Naive thymus-derived CD8-positive, alpha-beta T cell (primary cell): ENCODE results near the gene USP4. TPM values are rescaled to one million over a fixed set of nuclear protein-coding genes. Genes with fewer than 3 reads are reported as not detected.

ENCODE experiments used
- microRNA-seq: library from miRNA; unstranded; fragments of <30 nt; microRNA quantifications from one replicate; pipeline ENCODE4 v1.2.0, GENCODE V29; 2022; ENCODE audit warnings: borderline microRNAs expressed
- polyA plus RNA-seq, 3 donors: library from polyadenylated mRNA; unstranded; fragments of 300-500 nt; fragmentation: Illumina TruSeq; gene quantifications; one replicate each; pipeline ENCODE4 v1.2.3, GENCODE V29; 2021
- total RNA-seq, 8 experiments: library from RNA in 2 of 8; stranded (reverse) in 2 of 8; gene quantifications; one replicate each; pipeline ENCODE4 v1.2.3 and lab custom pipeline; 2021 to 2026

Gene USP4
- total and polyA plus RNA-seq, 5 experiments from 2014 or later, result 49.6 to 118 (median 69.1) TPM

Small RNAs within 50 kb of the gene (microRNA-seq; reads per million reads assigned to microRNA genes)
- gene MIR4271, result not detected

Other genes starting within 250 kb of the USP4 start
- 100 to 1,000 TPM; 194 to 196 TPM for gene QRICH1, start 246.0 kb downstream of the USP4 start, total RNA-seq
- gene QRICH1, start 246.0 kb downstream of the USP4 start, polyA plus RNA-seq, result 10 to 100 TPM; 13.6 to 23.6 (median 21.1) TPM
- 100 to 1,000 TPM; 230 to 246 TPM for gene QARS1, start 235.3 kb downstream of the USP4 start, total RNA-seq
- gene QARS1, start 235.3 kb downstream of the USP4 start, polyA plus RNA-seq, result 100 to 1,000 TPM in 1 of 3 donors, 10 to 100 TPM in 2; 89.1 to 125 (median 94.8) TPM
- 100 to 1,000 TPM in 1 of 2 experiments, 10 to 100 TPM in 1; 99.9 to 108 TPM for gene USP19, start 219.2 kb downstream of the USP4 start, total RNA-seq
- gene USP19, start 219.2 kb downstream of the USP4 start, polyA plus RNA-seq, result 10 to 100 TPM; 19.5 to 42.2 (median 29.2) TPM
- 1 to 10 TPM; 1.0 to 1.2 TPM for gene LAMB2, start 207.0 kb downstream of the USP4 start, total RNA-seq
- gene LAMB2, start 207.0 kb downstream of the USP4 start, polyA plus RNA-seq, result not detected
- 10 to 100 TPM; 44.0 to 44.7 TPM for gene CCDC71, start 173.7 kb downstream of the USP4 start, total RNA-seq
- 1 to 10 TPM; 1.6 to 2.0 (median 1.8) TPM for gene CCDC71, start 173.7 kb downstream of the USP4 start, polyA plus RNA-seq
- 1 to 10 TPM; 7.0 to 7.1 TPM for gene KLHDC8B, start 168.5 kb downstream of the USP4 start, total RNA-seq
- gene KLHDC8B, start 168.5 kb downstream of the USP4 start, polyA plus RNA-seq, result 1 to 10 TPM; 3.6 to 4.9 (median 4.2) TPM
- 10 to 100 TPM; 11.6 to 12.1 TPM for gene C3orf62, start 62.8 kb downstream of the USP4 start, total RNA-seq
- gene C3orf62, start 62.8 kb downstream of the USP4 start, polyA plus RNA-seq, result 1 to 10 TPM in 1 of 3 donors, under 1 TPM in 2; 0.73 to 1.4 (median 0.75) TPM
- 10 to 100 TPM; 73.6 to 83.7 TPM for gene GPX1, start 18.3 kb upstream of the USP4 start, total RNA-seq
- 100 to 1,000 TPM; 149 to 249 (median 224) TPM for gene GPX1, start 18.3 kb upstream of the USP4 start, polyA plus RNA-seq
- gene RHOA, start 71.9 kb upstream of the USP4 start, total RNA-seq, result 100 to 1,000 TPM; 235 to 254 TPM
- gene RHOA, start 71.9 kb upstream of the USP4 start, polyA plus RNA-seq, result 100 to 1,000 TPM; 478 to 683 (median 552) TPM
- 10 to 100 TPM; 34.0 to 34.1 TPM for gene TCTA, start 72.4 kb upstream of the USP4 start, total RNA-seq
- 10 to 100 TPM; 37.6 to 48.8 (median 45.5) TPM for gene TCTA, start 72.4 kb upstream of the USP4 start, polyA plus RNA-seq
- 1 to 10 TPM; 9.4 to 9.9 TPM for gene AMT, start 82.4 kb upstream of the USP4 start, total RNA-seq
- gene AMT, start 82.4 kb upstream of the USP4 start, polyA plus RNA-seq, result 1 to 10 TPM; 1.6 to 3.1 (median 1.9) TPM
- 10 to 100 TPM; 21.6 to 23.0 TPM for gene NICN1, start 89.3 kb upstream of the USP4 start, total RNA-seq
- 1 to 10 TPM; 7.4 to 9.7 (median 8.2) TPM for gene NICN1, start 89.3 kb upstream of the USP4 start, polyA plus RNA-seq
- 10 to 100 TPM; 16.8 to 20.3 TPM for gene DAG1, start 130.2 kb upstream of the USP4 start, total RNA-seq
- 1 to 10 TPM; 4.6 to 6.4 (median 4.7) TPM for gene DAG1, start 130.2 kb upstream of the USP4 start, polyA plus RNA-seq
- gene BSN, start 214.4 kb upstream of the USP4 start, total RNA-seq, result under 1 TPM; 0.22 to 0.23 TPM
- under 1 TPM in 1 of 3 donors, not detected in 2; 0.19 TPM for gene BSN, start 214.4 kb upstream of the USP4 start, polyA plus RNA-seq